ENCODE measurements around the gene CNMD.
A peak's percentile ranks its signal among the peaks of the same experiment; 100 is the strongest.
"Not testable (repeated sequence)": the region's sequence is repeated elsewhere in the genome, so short reads cannot be mapped to it uniquely, and the experiment has no call there.

CNMD gene

DNA sequence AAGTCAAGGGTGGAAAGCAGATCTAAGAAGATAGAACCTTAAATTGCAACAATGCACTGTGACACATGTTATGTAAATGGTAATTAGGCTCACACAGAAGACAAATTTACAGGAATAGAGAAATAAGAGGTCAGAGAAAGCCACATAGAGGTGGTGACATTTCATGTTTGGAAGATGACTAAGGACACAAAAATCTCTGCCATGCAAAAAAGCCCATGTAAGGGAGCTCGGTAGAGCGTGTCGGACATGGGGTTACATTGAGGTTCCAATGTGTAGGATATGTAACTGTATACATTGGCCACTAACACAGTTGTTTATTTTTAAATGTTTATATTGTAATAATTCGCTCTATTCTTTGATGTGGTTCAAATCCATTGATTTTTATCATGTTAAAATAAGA lies 53.2 kb downstream of the CNMD start:
- no peak for DNase-seq (ENCODE audit: low spot score)

DNA sequence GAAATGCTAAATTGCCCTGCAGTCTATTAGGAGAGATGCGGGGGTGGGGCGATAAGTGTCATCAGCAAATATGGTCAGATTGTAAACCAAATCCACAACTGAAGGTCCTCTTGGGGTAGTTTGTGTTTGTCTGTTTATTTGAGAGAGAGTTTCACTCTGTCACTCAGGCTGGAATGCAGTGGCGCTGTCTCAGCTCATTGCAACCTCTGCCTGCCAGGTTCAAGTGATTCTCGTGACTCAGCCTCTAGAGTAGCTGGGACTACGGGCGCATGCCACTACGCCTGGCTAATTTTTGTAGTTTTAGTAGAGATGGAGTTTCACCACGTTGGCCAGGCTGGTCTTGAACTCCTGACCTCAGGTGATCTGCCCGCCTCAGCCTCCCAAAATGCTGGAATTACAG lies 53.8 kb downstream of the CNMD start:
- DNase-seq (ENCODE audit: low spot score): not testable (repeated sequence)

- no peak for DNase-seq (ENCODE audit: low spot score)
These were observed 61.8 kb downstream of the CNMD start for GRCh38 chr13:52677823-52678222.

- DNase-seq (ENCODE audit: low spot score): no peak
These were observed 66.2 kb downstream of the CNMD start for GRCh38 chr13:52673465-52673864.

DNA sequence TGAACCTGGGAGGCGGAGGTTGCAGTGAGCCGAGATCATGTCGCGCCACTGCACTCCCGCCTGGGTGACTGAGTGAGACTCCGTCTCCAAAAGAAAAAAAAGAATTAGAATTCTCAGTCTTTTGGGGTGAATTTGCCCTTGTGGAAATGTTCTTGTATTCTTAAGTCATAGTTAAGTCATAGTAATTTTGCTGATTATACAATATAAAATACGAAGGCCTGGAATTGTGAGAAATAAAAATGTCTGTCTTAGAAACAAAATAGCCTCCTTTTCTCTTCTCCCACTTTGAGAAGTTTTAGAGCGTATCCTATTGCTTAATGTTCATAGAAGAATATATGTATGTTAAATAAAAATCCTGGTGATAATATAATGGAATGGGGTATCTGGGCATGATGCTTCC lies 68.9 kb downstream of the CNMD start:
- DNase-seq (ENCODE audit: low spot score): no peak

GRCh38 chr13:52669677-52670076 lies 69.9 kb downstream of the CNMD start:
- no peak for DNase-seq (ENCODE audit: low spot score)

DNA sequence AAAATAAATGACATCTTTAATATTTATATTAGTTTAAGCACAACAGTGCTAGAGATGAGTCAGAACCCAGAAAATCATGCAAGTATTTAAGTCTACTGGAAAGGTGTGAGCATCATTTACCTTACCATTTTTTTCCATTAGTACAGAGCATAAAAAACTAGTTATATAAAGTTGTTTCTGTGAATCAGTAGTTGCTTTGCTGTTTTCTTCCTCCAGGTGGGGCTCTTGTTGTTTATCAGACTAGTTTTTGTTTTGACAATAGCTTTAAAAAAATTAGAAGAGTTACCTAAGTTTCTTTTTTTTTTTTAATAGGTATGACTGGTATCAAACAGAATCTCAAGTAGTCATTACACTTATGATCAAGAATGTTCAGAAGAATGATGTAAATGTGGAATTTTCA lies 74.3 kb downstream of the CNMD start:
- peak; percentile 14 for DNase-seq (ENCODE audit: low spot score)

DNA sequence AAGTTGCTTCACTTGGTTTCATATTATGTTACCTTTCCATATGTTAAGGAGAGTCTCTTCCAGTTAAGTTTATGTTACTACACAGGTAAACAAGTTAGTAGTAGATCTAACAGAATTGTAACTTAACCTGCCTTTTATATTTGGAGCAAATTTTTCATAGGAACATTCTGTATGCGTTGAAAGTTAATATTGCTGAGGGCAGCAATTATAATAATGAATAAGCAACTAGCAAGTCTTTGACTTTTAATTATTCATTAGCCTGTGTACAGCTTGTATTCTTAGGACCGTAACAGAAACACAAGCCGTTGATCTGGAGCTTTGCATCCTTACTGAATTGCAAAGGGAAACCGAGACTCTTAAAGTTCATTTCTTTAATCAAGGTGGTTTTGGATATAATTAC lies 75.3 kb downstream of the CNMD start:
- no peak for DNase-seq (ENCODE audit: low spot score)

GRCh38 chr13:52659340-52659739 lies 80.3 kb downstream of the CNMD start:
- no peak for DNase-seq (ENCODE audit: low spot score)

All from CD4-positive, alpha-beta T cell treated with Interleukin-15 for 4 hours (primary cell).